ENCODE measurements around the gene MAP3K8. TPM values are rescaled to one million over a fixed set of nuclear protein-coding genes. Genes with fewer than 3 reads are reported as not detected.

Gene MAP3K8
- total RNA-seq, 1 donor from 2014 or later: 7.0 TPM

GRCh38 chr10:30493609-30494530 is 59.9 kb downstream of the MAP3K8 start:
- Histone ChIP-seq H3K4me1 (no peaks in the 10 kb centered on the region), H3K4me3 (no peak overlapping the region), H3K9me3 (replicated peaks) (no peaks in the 10 kb centered on the region), H3K27ac (replicated peaks) (peak overlapping the region; percentile 42), H3K27me3 (ENCODE audit: low read depth) (peaks cover 4% of the 10 kb centered on the region), H3K36me3 (no peaks in the 10 kb centered on the region)
- peak; percentile 35 for DNase-seq
- TF ChIP-seq, protein P1, sequence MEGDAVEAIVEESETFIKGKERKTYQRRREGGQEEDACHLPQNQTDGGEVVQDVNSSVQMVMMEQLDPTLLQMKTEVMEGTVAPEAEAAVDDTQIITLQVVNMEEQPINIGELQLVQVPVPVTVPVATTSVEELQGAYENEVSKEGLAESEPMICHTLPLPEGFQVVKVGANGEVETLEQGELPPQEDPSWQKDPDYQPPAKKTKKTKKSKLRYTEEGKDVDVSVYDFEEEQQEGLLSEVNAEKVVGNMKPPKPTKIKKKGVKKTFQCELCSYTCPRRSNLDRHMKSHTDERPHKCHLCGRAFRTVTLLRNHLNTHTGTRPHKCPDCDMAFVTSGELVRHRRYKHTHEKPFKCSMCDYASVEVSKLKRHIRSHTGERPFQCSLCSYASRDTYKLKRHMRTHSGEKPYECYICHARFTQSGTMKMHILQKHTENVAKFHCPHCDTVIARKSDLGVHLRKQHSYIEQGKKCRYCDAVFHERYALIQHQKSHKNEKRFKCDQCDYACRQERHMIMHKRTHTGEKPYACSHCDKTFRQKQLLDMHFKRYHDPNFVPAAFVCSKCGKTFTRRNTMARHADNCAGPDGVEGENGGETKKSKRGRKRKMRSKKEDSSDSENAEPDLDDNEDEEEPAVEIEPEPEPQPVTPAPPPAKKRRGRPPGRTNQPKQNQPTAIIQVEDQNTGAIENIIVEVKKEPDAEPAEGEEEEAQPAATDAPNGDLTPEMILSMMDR (IDR thresholded peaks at IDR 0.05; ENCODE audit: borderline replicate concordance): no peak
- intact Hi-C loops (cut with micrococcal nuclease): no loop called here

DNA sequence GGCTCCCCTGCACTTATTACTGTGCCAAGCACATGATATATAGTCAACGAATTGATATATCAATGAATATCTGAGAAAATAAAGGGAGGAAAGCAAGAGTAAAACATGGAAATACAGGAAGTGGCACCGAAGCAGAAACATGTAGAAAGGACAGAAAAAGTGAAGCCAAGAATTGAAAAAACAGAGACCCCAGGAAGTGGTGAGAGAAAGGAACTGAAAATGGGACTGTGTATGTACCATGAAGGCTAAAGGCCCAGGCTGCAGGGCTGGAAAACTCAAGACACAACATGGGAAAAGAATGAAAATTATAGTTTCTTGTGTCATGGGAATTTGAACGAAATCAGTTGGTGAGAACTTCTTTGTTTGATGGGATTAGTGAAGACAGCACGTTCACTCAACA is 60.6 kb downstream of the MAP3K8 start:
- H3K27me3 ChIP-seq (ENCODE audit: low read depth): no peaks in the 10 kb centered on the region
- no peak overlapping the region for H3K4me3 ChIP-seq
- peak overlapping the region; percentile 42 for H3K27ac ChIP-seq (replicated peaks)
- no peaks in the 10 kb centered on the region for H3K4me1 ChIP-seq
- TF ChIP-seq, protein P1 (IDR thresholded peaks at IDR 0.05; ENCODE audit: borderline replicate concordance): no peak
- no peak for DNase-seq
- no peaks in the 10 kb centered on the region for H3K9me3 ChIP-seq (replicated peaks)
- H3K36me3 ChIP-seq: no peaks in the 10 kb centered on the region
- intact Hi-C loops (cut with micrococcal nuclease): no loop called here

DNA sequence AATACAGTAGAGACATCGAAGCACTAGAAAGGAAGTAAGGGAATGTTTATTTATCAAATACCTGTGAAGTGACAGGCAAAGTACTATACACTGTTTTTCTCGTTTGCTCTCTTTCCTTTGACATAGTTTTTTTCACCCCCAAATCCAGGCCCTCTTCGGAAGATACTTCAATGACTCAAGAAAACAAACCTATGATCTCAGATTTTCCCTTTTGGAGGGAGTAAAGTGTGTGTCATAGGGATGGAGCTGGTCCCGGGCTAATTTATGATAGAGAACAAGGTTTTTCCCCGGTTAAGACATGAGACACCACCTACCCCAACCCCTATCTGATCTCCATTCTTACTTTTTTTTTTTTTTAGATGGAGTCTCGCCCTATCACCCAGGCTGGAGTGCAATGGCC is 61.7 kb downstream of the MAP3K8 start:
- Histone ChIP-seq H3K4me3 (no peak overlapping the region), H3K27ac (replicated peaks) (no peak overlapping the region), H3K27me3 (ENCODE audit: low read depth) (no peaks in the 10 kb centered on the region), H3K36me3 (no peaks in the 10 kb centered on the region), H3K9me3 (replicated peaks) (no peaks in the 10 kb centered on the region), H3K4me1 (no peaks in the 10 kb centered on the region)
- DNase-seq: no peak
- intact Hi-C loops (cut with micrococcal nuclease): no loop called here
- TF ChIP-seq, protein P1 (IDR thresholded peaks at IDR 0.05; ENCODE audit: borderline replicate concordance): no peak

- intact Hi-C loops (cut with micrococcal nuclease): no loop called here
- Histone ChIP-seq H3K27ac (replicated peaks) (no peak overlapping the region), H3K27me3 (ENCODE audit: low read depth) (peaks cover 6% of the 10 kb centered on the region), H3K9me3 (replicated peaks) (no peaks in the 10 kb centered on the region), H3K4me1 (no peaks in the 10 kb centered on the region), H3K4me3 (no peak overlapping the region), H3K36me3 (no peaks in the 10 kb centered on the region)
- TF ChIP-seq, protein P1 (IDR thresholded peaks at IDR 0.05; ENCODE audit: borderline replicate concordance): no peak
- no peak for DNase-seq
Observed at GRCh38 chr10:30499816-30500215, 65.8 kb downstream of the MAP3K8 start.

GRCh38 chr10:30500534-30500933 is 66.5 kb downstream of the MAP3K8 start:
- no peak overlapping the region for H3K27ac ChIP-seq (replicated peaks)
- peaks cover 6% of the 10 kb centered on the region for H3K27me3 ChIP-seq (ENCODE audit: low read depth)
- H3K4me3 ChIP-seq: no peak overlapping the region
- H3K4me1 ChIP-seq: no peaks in the 10 kb centered on the region
- no peaks in the 10 kb centered on the region for H3K9me3 ChIP-seq (replicated peaks)
- H3K36me3 ChIP-seq: no peaks in the 10 kb centered on the region
- TF ChIP-seq, protein P1 (IDR thresholded peaks at IDR 0.05; ENCODE audit: borderline replicate concordance): no peak
- no peak for DNase-seq
- intact Hi-C loops (cut with micrococcal nuclease): no loop called here

Measured in left ventricle myocardium inferior (tissue), 1 donor.